Neural progenitor cell (in vitro differentiated cells): ENCODE data around the gene SLC6A4.

Experiments used
- EZH2 ChIP-seq: fragments of 200-600 bp; sonication (generic); IDR thresholded peaks from 2 replicates; pipeline ENCODE4 v1.6.1; 2017; ENCODE audit warnings: antibody characterized with exemption, mild to moderate bottlenecking, moderate library complexity
- TF ChIP-seq, protein P1 (sequence below): fragments of 200-600 bp; sonication (generic); IDR thresholded peaks from 2 replicates; pipeline ENCODE4 v1.5.1; 2017; ENCODE audit warnings: antibody characterized with exemption, mild to moderate bottlenecking

DNA sequence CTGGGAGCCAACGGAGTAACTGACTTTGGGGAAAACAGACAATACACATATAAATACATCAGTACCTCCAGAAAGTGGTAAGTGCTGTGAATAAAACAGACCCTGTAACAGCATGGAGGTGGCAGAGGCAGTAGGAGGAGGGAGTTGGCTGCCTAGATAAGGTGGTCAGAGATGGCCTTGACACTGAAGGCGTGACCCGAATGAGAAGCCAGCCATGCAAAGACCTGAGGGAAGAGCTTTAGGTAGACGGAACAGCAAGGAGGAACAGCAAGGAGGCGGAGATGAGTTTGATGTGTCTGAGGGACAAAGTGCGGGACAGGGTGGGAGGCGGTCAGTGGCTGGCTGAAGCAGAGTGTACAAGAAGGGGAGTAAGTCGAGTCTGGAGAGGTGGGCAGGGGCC, 8.1 kb upstream of the SLC6A4 start:
- TF ChIP-seq, protein P1, sequence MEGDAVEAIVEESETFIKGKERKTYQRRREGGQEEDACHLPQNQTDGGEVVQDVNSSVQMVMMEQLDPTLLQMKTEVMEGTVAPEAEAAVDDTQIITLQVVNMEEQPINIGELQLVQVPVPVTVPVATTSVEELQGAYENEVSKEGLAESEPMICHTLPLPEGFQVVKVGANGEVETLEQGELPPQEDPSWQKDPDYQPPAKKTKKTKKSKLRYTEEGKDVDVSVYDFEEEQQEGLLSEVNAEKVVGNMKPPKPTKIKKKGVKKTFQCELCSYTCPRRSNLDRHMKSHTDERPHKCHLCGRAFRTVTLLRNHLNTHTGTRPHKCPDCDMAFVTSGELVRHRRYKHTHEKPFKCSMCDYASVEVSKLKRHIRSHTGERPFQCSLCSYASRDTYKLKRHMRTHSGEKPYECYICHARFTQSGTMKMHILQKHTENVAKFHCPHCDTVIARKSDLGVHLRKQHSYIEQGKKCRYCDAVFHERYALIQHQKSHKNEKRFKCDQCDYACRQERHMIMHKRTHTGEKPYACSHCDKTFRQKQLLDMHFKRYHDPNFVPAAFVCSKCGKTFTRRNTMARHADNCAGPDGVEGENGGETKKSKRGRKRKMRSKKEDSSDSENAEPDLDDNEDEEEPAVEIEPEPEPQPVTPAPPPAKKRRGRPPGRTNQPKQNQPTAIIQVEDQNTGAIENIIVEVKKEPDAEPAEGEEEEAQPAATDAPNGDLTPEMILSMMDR, result no peak
- no peak for TF ChIP-seq EZH2
